Heart right ventricle (tissue), 16 donors: ENCODE results near the gene MYRF. TPM values are rescaled to one million over a fixed set of nuclear protein-coding genes. Genes with fewer than 3 reads are reported as not detected.

Experiments used
- ATAC-seq, 8 donors: fragments of 200-7000 bp; cut with Tn5 transposase; one replicate each; pipeline ENCODE4 v1.9.1; 2020; ENCODE audit warnings: mild to moderate bottlenecking in 8 of 8, moderate library complexity in 8 of 8, moderate number of reproducible peaks in 1 of 8
- DNase-seq, 2 donors: peaks; one replicate each; pipeline ENCODE4 v3.0.0-alpha.2; 2020
- H3K27ac ChIP-seq, 10 donors: fragments of 200-600 bp; sonication (generic) in 2 of 10; one replicate each; pipeline versions ENCODE4 v1.5.0 to v1.8.0; 2020 to 2022; ENCODE audit warnings: mild to moderate bottlenecking in 3 of 10
- H3K27me3 ChIP-seq, 7 donors: fragments of 200-600 bp; one replicate each; pipeline ENCODE4 v1.8.0; 2021 to 2022; ENCODE audit warnings: mild to moderate bottlenecking in 2 of 7
- H3K36me3 ChIP-seq, 9 donors: fragments of 200-600 bp; sonication (generic) in 1 of 9; one replicate each; pipeline versions ENCODE4 v1.5.0 to v1.8.0; 2020 to 2022; ENCODE audit warnings: mild to moderate bottlenecking in 2 of 9
- H3K4me1 ChIP-seq, 9 donors: fragments of 200-600 bp; sonication (generic) in 1 of 9; one replicate each; pipeline versions ENCODE4 v1.5.0 to v1.8.0; 2020 to 2022; ENCODE audit warnings: mild to moderate bottlenecking in 4 of 9
- H3K4me3 ChIP-seq, 10 donors: fragments of 200-600 bp; sonication (generic) in 2 of 10; one replicate each; pipeline versions ENCODE4 v1.5.0 to v1.8.0; 2020 to 2022; ENCODE audit warnings: mild to moderate bottlenecking in 7 of 10, moderate library complexity in 2 of 10
- H3K9me3 ChIP-seq, 11 donors: fragments of 200-600 bp in 10 of 11; sonication (generic) in 2 of 11; one replicate each; pipeline versions ENCODE4 v1.5.0 to v1.8.0; 2013 to 2022; ENCODE audit warnings: mild to moderate bottlenecking in 2 of 11, control low read depth in 1 of 11, moderate library complexity in 1 of 11
- CTCF ChIP-seq, 9 donors: fragments of 200-600 bp; sonication (generic) in 2 of 9; IDR thresholded peaks; one replicate each; pipeline versions ENCODE4 v1.5.0 to v1.8.0; 2021 to 2022; ENCODE audit warnings: antibody characterized with exemption in 9 of 9, mild to moderate bottlenecking in 5 of 9, moderate library complexity in 1 of 9
- WGBS, 2 donors: extraction: QIAGEN DNeasy Blood & Tissue Kit; methylation state at CpG; one replicate each; pipeline ENCODE4 v1.1.7; 2013; ENCODE audit warnings: inconsistent platforms in 1 of 2; 5-methylcytosine and 5-hydroxymethylcytosine counted together
- intact Hi-C, 10 donors: fragments of 100-400 bp; cut with DNase I; formaldehyde crosslinking; loops; one replicate each; pipeline versions ENCODE4 v1.11.1 to v1.14.2; 2022
- polyA plus RNA-seq, 2 donors: library from polyadenylated mRNA; stranded (reverse); fragments of 200-250 nt; gene quantifications; one replicate each; pipeline ENCODE4 v1.2.3, GENCODE V29; 2013
- total RNA-seq, 10 donors: library from RNA; stranded (reverse); fragmentation: NEBNext Ultra II Directional in 3 of 10; extraction: Animal tissue kit (Norgen Biotek cat#: 25700) in 3 of 10; gene quantifications; one replicate each; pipeline versions ENCODE4 v1.2.1 to v1.2.4, GENCODE V29; 2021 to 2023
- donor health status: Arrhythmogenic right ventricular cardiomyopathy.
- donor health status: ischemic (EF 13 %, LVEDD 7.1; RV severe dilation, severe dysfunction).
- donor health status: healthy with polysubstance abuse.
- donor health status: DM: no; HTN: yes; CAD: no.
- donor health status: DM: no; HTN: no; CAD: no.
- donor health status: ischemic (EF 25% LVEDD 6.9; RV normal size, moderate dysfunction).
- donor health status: ischemic (EF 25% LVEDD 5.7; RV mildly dilated, moderate dysfunction).
- donor health status: healthy.
- donor health status: DM: yes; HTN: yes; CAD: no.
- donor health status: Ischemic cardiomyopathy.
- donor health status: ischemic (EF 35%, LVEDD 5.7; RV mildly dilated, moderate dysfunction).
- donor health status: nonischemic (EF 11% LVEDD 7.7; RV severe dilation, severe dysfunction).
- donor health status: DM: yes; HTN: yes; CAD: no.
- donor health status: PGD.
- donor health status: ischemic (EF 29% LVEDD 5.4; RV normal size, mild dysfunction).
- donor health status: nonischemic (EF 23%, LVEDD 6.1; RV moderate dilation, normal function).

MYRF gene
- total and polyA plus RNA-seq, 12 donors, result 0.13 to 1.2 (median 0.26) TPM

GRCh38 chr11:61750631-61751273 is 1.7 kb upstream of the MYRF start:
- WGBS, 2 donors, result 98% methylated on average over 5 of the region's 5 CpGs
- DNase-seq (no peak), ATAC-seq (no peak)
- no peaks in the 10 kb centered on the region for H3K9me3 ChIP-seq
- TF ChIP-seq CTCF (IDR thresholded peaks at IDR 0.05), result no peak
- H3K36me3 ChIP-seq, result no peaks in the 10 kb centered on the region
- intact Hi-C loops, result loop anchor here in 3 of 10 donors (2.0 to 5.0 kb wide), 2 partner anchors 357 to 358 kb away; no protein-coding TSS in a partner anchor
- H3K27me3 ChIP-seq, result peaks cover 0 to 36% (median 5%) of the 10 kb centered on the region in 7 donors
- peaks cover 0 to 19% (median 7%) of the 10 kb centered on the region in 9 donors for H3K4me1 ChIP-seq
- no peak overlapping the region for H3K4me3 ChIP-seq
- H3K27ac ChIP-seq, result no peak overlapping the region

GRCh38 chr11:61751384-61751783 is 1.1 kb upstream of the MYRF start:
- 90 to 94% methylated on average over 14 of the region's 14 CpGs for WGBS, 2 donors
- Histone ChIP-seq H3K27ac (no peak overlapping the region), H3K4me3 (no peak overlapping the region), H3K27me3 (peaks cover 0 to 36% (median 5%) of the 10 kb centered on the region in 7 donors), H3K4me1 (peaks cover 0 to 24% (median 7%) of the 10 kb centered on the region in 9 donors), H3K9me3 (no peaks in the 10 kb centered on the region), H3K36me3 (no peaks in the 10 kb centered on the region)
- no peak for DNase-seq
- intact Hi-C loops, result loop anchor here in 3 of 10 donors (2.0 to 5.0 kb wide), 2 partner anchors 356 to 357 kb away; no protein-coding TSS in a partner anchor
- no peak for ATAC-seq
- no peak for TF ChIP-seq CTCF (IDR thresholded peaks at IDR 0.05)

- intact Hi-C loops, result loop anchor here in 2 of 10 donors (5.0 kb wide), 1 partner anchor 354 kb away; no protein-coding TSS in a partner anchor
- H3K27me3 ChIP-seq, result peaks cover 0 to 36% (median 5%) of the 10 kb centered on the region in 7 donors
- WGBS, 2 donors, result 38 to 52% methylated on average over 13 to 17 of the region's 17 CpGs
Measured at GRCh38 chr11:61752925-61753521, 587 bp downstream of the MYRF start.

More at GRCh38 chr11:61752925-61753521, 587 bp downstream of the MYRF start:
- Histone ChIP-seq H3K9me3 (no peaks in the 10 kb centered on the region), H3K4me3 (peak overlapping the region in 9 of 10 donors; percentile 26 to 55 (median 46)), H3K4me1 (peaks cover 0 to 24% (median 4%) of the 10 kb centered on the region in 9 donors), H3K36me3 (no peaks in the 10 kb centered on the region), H3K27ac (no peak overlapping the region)
- ATAC-seq, result no peak
- no peak for DNase-seq
- TF ChIP-seq CTCF (IDR thresholded peaks at IDR 0.05), result no peak
